H1 (cell line): Measurements from ENCODE around the gene POLE.

Experiments
- EGR1 ChIP-seq: IDR thresholded peaks from 2 replicates; pipeline ENCODE4 v1.6.1; 2011; ENCODE audit warnings: low read depth, low read length, borderline replicate concordance
- EZH2 ChIP-seq: fragments of 200-600 bp; sonication (generic); IDR thresholded peaks from 2 replicates; pipeline ENCODE4 v1.7.1; 2012; ENCODE audit warnings: low read depth, mild to moderate bottlenecking, moderate library complexity, low read length, inconsistent platforms; ENCODE audit not compliant: severe bottlenecking
- NRF1 ChIP-seq: IDR thresholded peaks from 2 replicates; pipeline ENCODE4 v1.6.1; 2011; ENCODE audit warnings: mild to moderate bottlenecking, low read depth, low read length, improper control_type of control experiment
- POLR2A ChIP-seq, 2 experiments: IDR thresholded peaks; 1 replicate in 1 of 2; 2 replicates in 1 of 2; pipeline ENCODE4 v1.6.1; 2011; ENCODE audit warnings: low read depth in 2 of 2, low read length in 2 of 2, mild to moderate bottlenecking in 2 of 2; ENCODE audit errors: control extremely low read depth in 1 of 2
- TAF1 ChIP-seq: IDR thresholded peaks from 2 replicates; pipeline ENCODE4 v1.6.1; 2011; ENCODE audit warnings: mild to moderate bottlenecking, low read depth, low read length
- TBP ChIP-seq: IDR thresholded peaks from 2 replicates; pipeline ENCODE4 v1.6.1; 2011; ENCODE audit warnings: low read depth, low read length, improper control_type of control experiment
- ZNF274 ChIP-seq: IDR thresholded peaks from 2 replicates; pipeline ENCODE4 v1.7.0; 2012; ENCODE audit warnings: low read length, borderline replicate concordance; ENCODE audit errors: extremely low read depth
- TF ChIP-seq, protein P1 (sequence below): IDR thresholded peaks from 2 replicates; pipeline ENCODE4 v1.6.1; 2011; ENCODE audit warnings: low read length, improper control_type of control experiment
- TF ChIP-seq, protein P2 (sequence below), 3 experiments: IDR thresholded peaks; 1 replicate in 2 of 3; 2 replicates in 1 of 3; pipeline versions ENCODE4 v1.5.1 to v1.6.1; 2011; ENCODE audit warnings: low read length in 3 of 3, mild to moderate bottlenecking in 3 of 3, inconsistent platforms in 2 of 3, low read depth in 1 of 3, moderate library complexity in 1 of 3; ENCODE audit not compliant: insufficient read depth in 1 of 3; ENCODE audit errors: control extremely low read depth in 1 of 3

DNA sequence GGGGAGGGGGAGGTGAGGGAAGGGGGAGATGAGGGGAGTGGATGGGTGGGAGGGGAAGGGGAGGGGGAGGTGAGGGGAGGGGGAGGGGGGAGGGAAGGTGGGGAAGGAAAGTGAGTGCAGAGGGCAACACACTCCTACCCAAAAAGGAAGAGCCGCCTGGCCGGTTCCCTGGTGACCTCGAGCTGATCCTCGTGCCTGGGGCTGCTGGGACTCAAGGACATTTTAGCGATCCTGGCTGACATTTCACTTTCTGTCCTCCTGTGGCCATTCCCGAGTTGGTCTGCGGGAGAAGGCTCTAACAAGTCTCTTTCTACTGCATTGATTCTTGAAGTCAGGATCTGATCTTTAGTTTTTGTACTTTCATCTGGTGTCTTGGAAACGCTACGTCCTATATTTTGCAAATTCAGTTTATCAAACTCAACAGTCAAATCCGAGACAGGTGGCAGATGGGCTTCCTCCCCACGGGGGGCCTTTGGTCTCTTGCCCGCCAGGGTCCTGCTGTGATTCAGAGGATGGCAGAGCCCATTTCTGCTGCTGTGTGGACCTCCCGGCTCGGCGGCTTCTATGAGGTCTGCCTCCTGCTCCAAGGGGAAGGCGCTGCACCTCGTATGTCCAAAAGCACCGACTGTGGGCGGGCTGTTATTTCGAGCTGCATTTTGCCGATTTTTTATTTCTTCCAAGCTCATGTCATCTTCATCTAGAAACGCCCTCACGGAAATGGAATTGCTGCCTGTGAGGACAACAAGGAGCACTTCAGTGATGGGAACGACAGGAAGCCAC is 42.6 kb upstream of the POLE start:
- TF ChIP-seq EZH2: no peak
- TF ChIP-seq EGR1: no peak
- TF ChIP-seq, protein P1, sequence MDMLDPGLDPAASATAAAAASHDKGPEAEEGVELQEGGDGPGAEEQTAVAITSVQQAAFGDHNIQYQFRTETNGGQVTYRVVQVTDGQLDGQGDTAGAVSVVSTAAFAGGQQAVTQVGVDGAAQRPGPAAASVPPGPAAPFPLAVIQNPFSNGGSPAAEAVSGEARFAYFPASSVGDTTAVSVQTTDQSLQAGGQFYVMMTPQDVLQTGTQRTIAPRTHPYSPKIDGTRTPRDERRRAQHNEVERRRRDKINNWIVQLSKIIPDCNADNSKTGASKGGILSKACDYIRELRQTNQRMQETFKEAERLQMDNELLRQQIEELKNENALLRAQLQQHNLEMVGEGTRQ: no peak
- TF ChIP-seq ZNF274: no peak
- TF ChIP-seq, protein P2, sequence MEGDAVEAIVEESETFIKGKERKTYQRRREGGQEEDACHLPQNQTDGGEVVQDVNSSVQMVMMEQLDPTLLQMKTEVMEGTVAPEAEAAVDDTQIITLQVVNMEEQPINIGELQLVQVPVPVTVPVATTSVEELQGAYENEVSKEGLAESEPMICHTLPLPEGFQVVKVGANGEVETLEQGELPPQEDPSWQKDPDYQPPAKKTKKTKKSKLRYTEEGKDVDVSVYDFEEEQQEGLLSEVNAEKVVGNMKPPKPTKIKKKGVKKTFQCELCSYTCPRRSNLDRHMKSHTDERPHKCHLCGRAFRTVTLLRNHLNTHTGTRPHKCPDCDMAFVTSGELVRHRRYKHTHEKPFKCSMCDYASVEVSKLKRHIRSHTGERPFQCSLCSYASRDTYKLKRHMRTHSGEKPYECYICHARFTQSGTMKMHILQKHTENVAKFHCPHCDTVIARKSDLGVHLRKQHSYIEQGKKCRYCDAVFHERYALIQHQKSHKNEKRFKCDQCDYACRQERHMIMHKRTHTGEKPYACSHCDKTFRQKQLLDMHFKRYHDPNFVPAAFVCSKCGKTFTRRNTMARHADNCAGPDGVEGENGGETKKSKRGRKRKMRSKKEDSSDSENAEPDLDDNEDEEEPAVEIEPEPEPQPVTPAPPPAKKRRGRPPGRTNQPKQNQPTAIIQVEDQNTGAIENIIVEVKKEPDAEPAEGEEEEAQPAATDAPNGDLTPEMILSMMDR (IDR thresholded peaks at IDR 0.05; ENCODE audit: control extremely low read depth in 1 of 3, insufficient read depth in 1 of 3, low read depth in 1 of 3, low read length in 3 of 3): no peak
- no peak for TF ChIP-seq TBP
- no peak for TF ChIP-seq TAF1
- no peak for TF ChIP-seq NRF1
- TF ChIP-seq POLR2A (IDR thresholded peaks at IDR 0.05; ENCODE audit: control extremely low read depth in 1 of 2, low read depth in 2 of 2, low read length in 2 of 2): no peak
